Panc1 (cell line): ENCODE data around the gene HDAC3. TPM values are rescaled to one million over a fixed set of nuclear protein-coding genes. Genes with fewer than 3 reads are reported as not detected.
A peak's percentile ranks its signal among the peaks of the same experiment; 100 is the strongest.

Source experiments
- ATAC-seq: fragments of 200-7000 bp; cut with Tn5 transposase; 2 replicates; pipeline ENCODE4 v1.9.1; 2020; ENCODE audit warnings: mild to moderate bottlenecking, moderate library complexity
- BruUV-seq: library from RNA; stranded (reverse); fragments of 400-500 nt; replicated peaks from 2 replicates; lab custom pipeline; 2021; lab: Mats Ljungman, UMichigan
- CTCF ChIA-PET: fragments of 300-600 bp; sonication (Branson Sonifier 250); formaldehyde crosslinking; loops from one replicate; lab custom pipeline; 2022; ENCODE audit warnings: antibody characterized with exemption; lab: Charles Lee
- POLR2A ChIA-PET: fragments of 300-600 bp; sonication (Branson Sonifier 250); formaldehyde crosslinking; loops from one replicate; lab custom pipeline; 2022; ENCODE audit warnings: antibody characterized with exemption; lab: Charles Lee
- DNase-seq: peaks from one replicate; pipeline ENCODE4 v3.0.0-alpha.2; 2010; ENCODE audit warnings: low read depth, low spot score
- H3K27ac ChIP-seq: 2 replicates; pipeline ENCODE4 v1.5.1; 2011; ENCODE audit warnings: mild to moderate bottlenecking, low read length, inconsistent platforms
- H3K27me3 ChIP-seq: fragments of 200-500 bp; sonication (Bioruptor generic); 2 replicates; pipeline ENCODE4 v1.6.0; 2014; ENCODE audit warnings: low read length, inconsistent platforms; ENCODE audit not compliant: control insufficient read depth, insufficient read depth
- H3K36me3 ChIP-seq: fragments of 200-500 bp; sonication (Bioruptor generic); 2 replicates; pipeline ENCODE4 v1.5.1; 2014; ENCODE audit warnings: inconsistent platforms, mild to moderate bottlenecking, low read length, moderate library complexity; ENCODE audit not compliant: control insufficient read depth, insufficient read depth
- H3K4me1 ChIP-seq: 2 replicates; pipeline ENCODE4 v1.5.1; 2011; ENCODE audit warnings: inconsistent platforms, mild to moderate bottlenecking, low read length, moderate library complexity; ENCODE audit not compliant: control insufficient read depth, insufficient read depth
- H3K4me3 ChIP-seq, 2 experiments: 2 replicates each; pipeline ENCODE4 v1.5.1; 2011 to 2012; ENCODE audit warnings: low read depth in 2 of 2, low read length in 2 of 2, mild to moderate bottlenecking in 2 of 2, inconsistent platforms in 1 of 2, moderate library complexity in 1 of 2
- H3K9me3 ChIP-seq: fragments of 200-500 bp; sonication (Bioruptor generic); 2 replicates; pipeline ENCODE4 v1.5.1; 2014; ENCODE audit warnings: low read depth, mild to moderate bottlenecking, inconsistent platforms, low read length, moderate library complexity; ENCODE audit not compliant: control insufficient read depth, insufficient read depth
- CTCF ChIP-seq: fragments of 450-650 bp; IDR thresholded peaks from 2 replicates; pipeline ENCODE4 v1.5.1; 2017; ENCODE audit warnings: mild to moderate bottlenecking
- POLR2AphosphoS5 ChIP-seq: IDR thresholded peaks from 2 replicates; pipeline ENCODE4 v1.6.1; 2012; ENCODE audit warnings: mild to moderate bottlenecking, low read depth, low read length, moderate library complexity
- REST ChIP-seq, 2 experiments: IDR thresholded peaks; 2 replicates each; pipeline ENCODE4 v1.6.1; 2011 to 2012; ENCODE audit warnings: low read depth in 2 of 2, control low read depth in 1 of 2, low read length in 1 of 2, mild to moderate bottlenecking in 1 of 2, moderate library complexity in 1 of 2; ENCODE audit not compliant: insufficient read depth in 1 of 2
- SIN3A ChIP-seq: IDR thresholded peaks from 2 replicates; pipeline ENCODE4 v1.6.1; 2012; ENCODE audit warnings: low read depth, mild to moderate bottlenecking, low read length, moderate library complexity, borderline replicate concordance; ENCODE audit not compliant: insufficient read depth
- TCF7L2 ChIP-seq: IDR thresholded peaks from 2 replicates; pipeline ENCODE4 v1.6.1; 2011; ENCODE audit warnings: mild to moderate bottlenecking, low read depth, low read length, inconsistent platforms
- in situ Hi-C: cut with HindIII; loops from 2 replicates; pipeline ENCODE4 v1.10.0; 2016; ENCODE audit warnings: low sequenced_read_pairs, low pct_unique_long_range_greater_than_20kb
- intact Hi-C: fragments of 100-400 bp; cut with micrococcal nuclease; formaldehyde crosslinking; loops from one replicate; pipeline ENCODE4 v1.10.0; 2022; ENCODE audit not compliant: unreplicated experiment
- total RNA-seq: library from RNA; stranded (reverse); gene quantifications from one replicate; pipeline ENCODE4 v1.2.1, GENCODE V29; 2021; ENCODE audit not compliant: unreplicated experiment

The HDAC3 gene
- total RNA-seq, 1 experiment from 2014 or later, result 75.5 TPM

GRCh38 chr5:141641634-141642267 is 5.1 kb upstream of the HDAC3 start:
- CTCF ChIA-PET, result no interaction called here
- Histone ChIP-seq H3K36me3 (no peaks in the 10 kb centered on the region; the same call in 1 of the 2 replicates), H3K27me3 (no peaks in the 10 kb centered on the region), H3K9me3 (no peaks in the 10 kb centered on the region), H3K4me1 (peaks cover 8% of the 10 kb centered on the region), H3K27ac (no peak overlapping the region), H3K4me3 (no peak overlapping the region)
- BruUV-seq, result no TSS peak
- TF ChIP-seq REST (IDR thresholded peaks at IDR 0.05; ENCODE audit: insufficient read depth in 1 of 2, low read depth in 2 of 2, low read length in 1 of 2) (peak in 1 of 2 experiments; percentile 52; a peak in 1 of 4 replicates), CTCF (peak; percentile 54; the same call in 1 of the 2 replicates), TCF7L2 (no peak)
- in situ Hi-C loops (no loop called here), intact Hi-C loops (no loop called here)
- POLR2A ChIA-PET, result interaction anchor here (1.1 kb wide), 1 partner anchor 28 kb away, joined by 3 read pairs; no protein-coding TSS in a partner anchor
- no peak for DNase-seq
- peak; percentile 62 for ATAC-seq

- BruUV-seq, result no TSS peak
- no peak for DNase-seq
- in situ Hi-C loops, result no loop called here
- Histone ChIP-seq H3K27me3 (no peaks in the 10 kb centered on the region), H3K36me3 (no peaks in the 10 kb centered on the region; the same call in 1 of the 2 replicates), H3K9me3 (no peaks in the 10 kb centered on the region), H3K4me3 (no peak overlapping the region), H3K27ac (no peak overlapping the region), H3K4me1 (peaks cover 11% of the 10 kb centered on the region)
- intact Hi-C loops, result no loop called here
- ATAC-seq, result no peak
- CTCF ChIA-PET, result no interaction called here
- TF ChIP-seq REST (IDR thresholded peaks at IDR 0.05; ENCODE audit: insufficient read depth in 1 of 2, low read depth in 2 of 2, low read length in 1 of 2), result no peak
- TF ChIP-seq POLR2AphosphoS5, result no peak
- TF ChIP-seq CTCF, result no peak
- TF ChIP-seq SIN3A, result no peak
- no peak for TF ChIP-seq TCF7L2
- POLR2A ChIA-PET, result no interaction called here
Measured at GRCh38 chr5:141640698-141641097, 4.0 kb upstream of the HDAC3 start.
